HepG2 (cell line): Measurements from ENCODE around the gene NEURL3. TPM values are rescaled to one million over a fixed set of nuclear protein-coding genes. Genes with fewer than 3 reads are reported as not detected.
A peak's percentile ranks its signal among the peaks of the same experiment; 100 is the strongest.

Source experiments
- FOSL1 ChIP-seq: sonication (generic); formaldehyde crosslinking; IDR thresholded peaks from 2 replicates; pipeline ENCODE4 v1.9.0; 2021; ENCODE audit warnings: missing genetic modification reagents, borderline replicate concordance
- GATA4 ChIP-seq: sonication (generic); IDR thresholded peaks from 2 replicates; pipeline ENCODE4 v1.6.1; 2016; ENCODE audit warnings: antibody characterized with exemption, low read depth, borderline replicate concordance
- HMG20B ChIP-seq: conservative IDR thresholded peaks from 2 replicates; pipeline ENCODE4 v1.6.1; 2016; ENCODE audit warnings: missing genetic modification reagents, missing compliant biosample characterization
- HOXA9 ChIP-seq: sonication (generic); formaldehyde crosslinking; IDR thresholded peaks from 2 replicates; pipeline ENCODE4 v1.8.1; 2022; ENCODE audit warnings: missing genetic modification reagents, mild to moderate bottlenecking, moderate library complexity, borderline replicate concordance
- IRF1 ChIP-seq: sonication (generic); formaldehyde crosslinking; IDR thresholded peaks from 2 replicates; pipeline ENCODE4 v1.4.0; 2020; ENCODE audit warnings: low read depth, mild to moderate bottlenecking, missing genetic modification reagents
- MED13 ChIP-seq: sonication (generic); formaldehyde crosslinking; IDR thresholded peaks from 2 replicates; pipeline ENCODE4 v1.5.0; 2020; ENCODE audit warnings: missing genetic modification reagents
- MTA1 ChIP-seq: sonication (generic); formaldehyde crosslinking; IDR thresholded peaks from 2 replicates; pipeline ENCODE4 v1.4.0; 2020; ENCODE audit warnings: missing genetic modification reagents, mild to moderate bottlenecking, borderline replicate concordance
- MTF2 ChIP-seq: sonication (generic); formaldehyde crosslinking; IDR thresholded peaks from 2 replicates; pipeline ENCODE4 v1.5.0; 2020; ENCODE audit warnings: missing genetic modification reagents, borderline replicate concordance
- NR2F6 ChIP-seq, 2 experiments: IDR thresholded peaks; 2 replicates each; pipeline ENCODE4 v1.6.1; 2016; ENCODE audit warnings: antibody characterized with exemption in 1 of 2, mild to moderate bottlenecking in 1 of 2
- PAWR ChIP-seq: sonication (generic); formaldehyde crosslinking; IDR thresholded peaks from 2 replicates; pipeline ENCODE4 v1.4.0; 2020; ENCODE audit warnings: missing genetic modification reagents, mild to moderate bottlenecking, borderline replicate concordance
- PHF8 ChIP-seq: sonication (generic); formaldehyde crosslinking; IDR thresholded peaks from 2 replicates; pipeline ENCODE4 v1.5.0; 2020; ENCODE audit warnings: missing genetic modification reagents
- RELA ChIP-seq: sonication (generic); formaldehyde crosslinking; IDR thresholded peaks from 2 replicates; pipeline ENCODE4 v1.4.0; 2020; ENCODE audit warnings: missing genetic modification reagents
- RFXAP ChIP-seq: sonication (generic); formaldehyde crosslinking; IDR thresholded peaks from 2 replicates; pipeline ENCODE4 v1.4.0; 2020; ENCODE audit warnings: missing genetic modification reagents, borderline replicate concordance
- SETDB1 ChIP-seq: sonication (generic); formaldehyde crosslinking; IDR thresholded peaks from 2 replicates; pipeline ENCODE4 v1.5.1; 2020; ENCODE audit warnings: missing genetic modification reagents, mild to moderate bottlenecking, borderline replicate concordance
- SMAD1 ChIP-seq: sonication (generic); formaldehyde crosslinking; IDR thresholded peaks from 2 replicates; pipeline ENCODE4 v1.4.0; 2020; ENCODE audit warnings: missing genetic modification reagents, low read depth, mild to moderate bottlenecking, borderline replicate concordance
- SNAI1 ChIP-seq: sonication (generic); formaldehyde crosslinking; IDR thresholded peaks from 2 replicates; pipeline ENCODE4 v1.5.0; 2020; ENCODE audit warnings: mild to moderate bottlenecking, missing genetic modification reagents, borderline replicate concordance
- TAF15 ChIP-seq: fragments of 200-400 bp; formaldehyde crosslinking; IDR thresholded peaks from one replicate; pipeline ENCODE4 v1.6.1; 2018; ENCODE audit warnings: mild to moderate bottlenecking, low read depth, low read length; ENCODE audit not compliant: poor library complexity, severe bottlenecking
- ZEB1 ChIP-seq: IDR thresholded peaks from 2 replicates; pipeline ENCODE4 v1.6.1; 2012; ENCODE audit warnings: mild to moderate bottlenecking, low read depth, inconsistent platforms; ENCODE audit not compliant: insufficient replicate concordance
- ZNF230 ChIP-seq: sonication (generic); formaldehyde crosslinking; IDR thresholded peaks from 2 replicates; pipeline ENCODE4 v1.4.0; 2020; ENCODE audit warnings: mild to moderate bottlenecking, missing genetic modification reagents
- ZNF24 ChIP-seq: fragments of 450-650 bp; IDR thresholded peaks from 2 replicates; pipeline ENCODE4 v1.6.1; 2017; ENCODE audit warnings: antibody characterized with exemption, mild to moderate bottlenecking
- ZNF264 ChIP-seq: sonication (generic); formaldehyde crosslinking; IDR thresholded peaks from 2 replicates; pipeline ENCODE4 v1.4.0; 2020; ENCODE audit warnings: missing genetic modification reagents
- ZNF382 ChIP-seq: sonication (generic); formaldehyde crosslinking; IDR thresholded peaks from 2 replicates; pipeline ENCODE4 v1.5.0; 2020; ENCODE audit warnings: missing genetic modification reagents, mild to moderate bottlenecking, borderline replicate concordance
- ZNF430 ChIP-seq: sonication (generic); formaldehyde crosslinking; IDR thresholded peaks from 2 replicates; pipeline ENCODE4 v1.9.0; 2021; ENCODE audit warnings: mild to moderate bottlenecking, missing genetic modification reagents
- ZNF484 ChIP-seq: sonication (generic); formaldehyde crosslinking; IDR thresholded peaks from 2 replicates; pipeline ENCODE4 v1.5.1; 2020; ENCODE audit warnings: mild to moderate bottlenecking, low read depth, missing genetic modification reagents, borderline replicate concordance
- ZNF562 ChIP-seq: sonication (generic); formaldehyde crosslinking; IDR thresholded peaks from 2 replicates; pipeline ENCODE4 v1.8.0; 2022; ENCODE audit warnings: missing genetic modification reagents, borderline replicate concordance
- ZNF737 ChIP-seq: sonication (generic); formaldehyde crosslinking; IDR thresholded peaks from 2 replicates; pipeline ENCODE4 v1.5.0; 2020; ENCODE audit warnings: missing genetic modification reagents, mild to moderate bottlenecking, borderline replicate concordance
- ZNF775 ChIP-seq: sonication (generic); formaldehyde crosslinking; IDR thresholded peaks from 2 replicates; pipeline ENCODE4 v1.4.0; 2020; ENCODE audit warnings: missing genetic modification reagents, mild to moderate bottlenecking, moderate library complexity, borderline replicate concordance
- ZNF83 ChIP-seq: sonication (generic); formaldehyde crosslinking; IDR thresholded peaks from 2 replicates; pipeline ENCODE4 v1.4.0; 2020; ENCODE audit warnings: missing genetic modification reagents, mild to moderate bottlenecking, borderline replicate concordance
- ZSCAN31 ChIP-seq: sonication (generic); formaldehyde crosslinking; IDR thresholded peaks from 2 replicates; pipeline ENCODE4 v1.5.0; 2020; ENCODE audit warnings: low read depth, mild to moderate bottlenecking, missing genetic modification reagents
- ZZZ3 ChIP-seq: sonication (generic); formaldehyde crosslinking; IDR thresholded peaks from 2 replicates; pipeline ENCODE4 v1.4.0; 2020; ENCODE audit warnings: missing genetic modification reagents, mild to moderate bottlenecking, borderline replicate concordance
- polyA plus RNA-seq, 8 experiments: library from polyadenylated mRNA; depleted of rRNA in 3 of 8; stranded (reverse) in 7 of 8; unstranded in 1 of 8; fragments of >200 nt; fragmentation: Illumina TruSeq in 4 of 8; extraction: Trizol in 4 of 8; gene quantifications; 2 replicates each; pipeline versions ENCODE4 v1.2.1 to v1.2.3, GENCODE V29; 2011 to 2016; ENCODE audit warnings: low read depth in 4 of 8, missing spikeins in 1 of 8, mixed read lengths in 1 of 8; ENCODE audit not compliant: insufficient read depth in 1 of 8
- total RNA-seq, 5 experiments: library from RNA; depleted of rRNA; stranded (reverse); fragments of >200 nt; fragmentation: Illumina TruSeq; extraction: Trizol; gene quantifications; 2 replicates each; pipeline ENCODE4 v1.2.3, GENCODE V29; 2016; ENCODE audit warnings: low read depth in 1 of 5
- TF ChIP-seq, protein P1 (sequence below): IDR thresholded peaks from 2 replicates; pipeline ENCODE4 v1.6.1; 2016; ENCODE audit warnings: missing compliant biosample characterization, missing genetic modification reagents, borderline replicate concordance

Gene NEURL3
- total and polyA plus RNA-seq, 2 of the 13 experiments (the other 11 are each of a cell fraction or from before 2014, with no cell fraction given) = 0.16 to 1.2 TPM

- no peak for TF ChIP-seq RELA (CRISPR knock-in tag)
- TF ChIP-seq NR2F6 (IDR thresholded peaks at IDR 0.05) = no peak
- TF ChIP-seq NR2F6 (CRISPR knock-in tag; IDR thresholded peaks at IDR 0.05) = no peak
- no peak for TF ChIP-seq SMAD1
- no peak for TF ChIP-seq TAF15
- TF ChIP-seq ZNF430 = peak; percentile 36; the same call in 1 of the 2 replicates
- no peak for TF ChIP-seq SETDB1 (CRISPR knock-in tag)
- no peak for TF ChIP-seq ZSCAN31 (CRISPR knock-in tag)
- no peak for TF ChIP-seq ZNF230
- TF ChIP-seq ZNF775 (CRISPR knock-in tag) = no peak
- no peak for TF ChIP-seq HMG20B (CRISPR knock-in tag)
- TF ChIP-seq ZNF83 = no peak
- TF ChIP-seq ZNF562 (CRISPR knock-in tag) = no peak
- peak; percentile 5; the same call in 1 of the 2 replicates for TF ChIP-seq SNAI1 (CRISPR knock-in tag)
- no peak for TF ChIP-seq PAWR
- no peak for TF ChIP-seq ZNF484 (CRISPR knock-in tag)
- no peak for TF ChIP-seq ZZZ3 (CRISPR knock-in tag)
- no peak; the same call in 1 of the 2 replicates for TF ChIP-seq RFXAP
- no peak for TF ChIP-seq ZNF737 (CRISPR knock-in tag)
- TF ChIP-seq, protein P1, sequence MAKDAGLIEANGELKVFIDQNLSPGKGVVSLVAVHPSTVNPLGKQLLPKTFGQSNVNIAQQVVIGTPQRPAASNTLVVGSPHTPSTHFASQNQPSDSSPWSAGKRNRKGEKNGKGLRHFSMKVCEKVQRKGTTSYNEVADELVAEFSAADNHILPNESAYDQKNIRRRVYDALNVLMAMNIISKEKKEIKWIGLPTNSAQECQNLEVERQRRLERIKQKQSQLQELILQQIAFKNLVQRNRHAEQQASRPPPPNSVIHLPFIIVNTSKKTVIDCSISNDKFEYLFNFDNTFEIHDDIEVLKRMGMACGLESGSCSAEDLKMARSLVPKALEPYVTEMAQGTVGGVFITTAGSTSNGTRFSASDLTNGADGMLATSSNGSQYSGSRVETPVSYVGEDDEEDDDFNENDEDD (CRISPR knock-in tag) = no peak
- no peak for TF ChIP-seq HOXA9
- no peak for TF ChIP-seq MTA1
- TF ChIP-seq ZNF264 (CRISPR knock-in tag) = no peak; the same call in 1 of the 2 replicates
- TF ChIP-seq ZEB1 = no peak
- no peak for TF ChIP-seq IRF1 (CRISPR knock-in tag)
- TF ChIP-seq GATA4 = no peak
- TF ChIP-seq ZNF24 = no peak
- TF ChIP-seq PHF8 (CRISPR knock-in tag) = peak; percentile 7; the same call in 1 of the 2 replicates
- no peak for TF ChIP-seq ZNF382
- TF ChIP-seq FOSL1 (CRISPR knock-in tag) = no peak
- TF ChIP-seq MTF2 (CRISPR knock-in tag) = no peak
- TF ChIP-seq MED13 (CRISPR knock-in tag) = no peak
Measured at GRCh38 chr2:96537066-96537733, 32.0 kb upstream of the NEURL3 start (continued).
